ENCODE results near the gene ANKRD66. TPM values are rescaled to one million over a fixed set of nuclear protein-coding genes. Genes with fewer than 3 reads are reported as not detected.

ANKRD66 gene
- total RNA-seq, 1 experiment from 2014 or later: not detected

GRCh38 chr6:46808806-46809205 is 62.1 kb downstream of the ANKRD66 start:
- Mint-ChIP-seq H3K27me3 (ENCODE audit: low read depth) (peaks cover 2% of the 10 kb centered on the region; the same call in 1 of the 2 replicates), H3K9me3 (no peaks in the 10 kb centered on the region; a peak in 2 of 5 replicates), H3K4me1 (no peaks in the 10 kb centered on the region; a peak in 1 of 4 replicates), H3K36me3 (ENCODE audit: insufficient read depth in 1 of 3, low read depth in 3 of 3) (no peaks in the 10 kb centered on the region), H3K27ac (no peak overlapping the region), H3K4me3 (no peak overlapping the region)
- H2BK120ac ChIP-seq (ENCODE audit: low read depth, low read length, poor library complexity, severe bottlenecking): no peak overlapping the region
- H3K27me3 ChIP-seq (ENCODE audit: insufficient read depth, low read length): no peaks in the 10 kb centered on the region
- H2BK20ac ChIP-seq (ENCODE audit: low read depth, low read length, poor library complexity, severe bottlenecking): no peak overlapping the region
- no peak overlapping the region for H3K18ac ChIP-seq (ENCODE audit: insufficient read length, low read depth, low read length)
- no peak overlapping the region for H2BK12ac ChIP-seq (ENCODE audit: insufficient read length, low read depth, low read length)
- H3K79me1 ChIP-seq (ENCODE audit: insufficient read depth, low read depth, low read length, poor library complexity, severe bottlenecking): no peaks in the 10 kb centered on the region
- no peak for DNase-seq
- H4K20me1 ChIP-seq (ENCODE audit: control insufficient read depth, insufficient read depth, insufficient read length): no peaks in the 10 kb centered on the region
- no peak overlapping the region for H3K14ac ChIP-seq (ENCODE audit: insufficient read depth, low read length)
- H3K23ac ChIP-seq (ENCODE audit: insufficient read length, low read depth, low read length): no peak overlapping the region
- H3T11ph ChIP-seq (ENCODE audit: low read length): no peak overlapping the region
- H3K9me3 ChIP-seq (ENCODE audit: control insufficient read depth, low read depth, low read length): no peaks in the 10 kb centered on the region
- no peak overlapping the region for H2AK5ac ChIP-seq (ENCODE audit: insufficient read length, low read length)
- no CpG with 5 or more reads among the region's 1 CpG for WGBS (ENCODE audit: extremely low coverage, insufficient read length, low lambda C conversion rate)
- H4K5ac ChIP-seq (ENCODE audit: insufficient read length, low read depth, low read length): no peak overlapping the region
- no peaks in the 10 kb centered on the region for H3K23me2 ChIP-seq (ENCODE audit: insufficient read length, low read depth, low read length, poor library complexity, severe bottlenecking)
- no peak overlapping the region for H3K4ac ChIP-seq (ENCODE audit: low read depth, low read length)
- H4K8ac ChIP-seq (replicated peaks; ENCODE audit: insufficient read length, low read depth, low read length): no peak overlapping the region
- no peak overlapping the region for H4K91ac ChIP-seq (ENCODE audit: insufficient read length, low read depth, low read length)
- H3K4me1 ChIP-seq (ENCODE audit: insufficient read depth, low read length): no peaks in the 10 kb centered on the region
- H3K4me2 ChIP-seq (ENCODE audit: insufficient read depth, insufficient read length, low read length): no peak overlapping the region
- no peak for TF ChIP-seq CTCF (conservative IDR thresholded peaks at IDR 0.05)
- no peak overlapping the region for H3K9ac ChIP-seq (ENCODE audit: extremely low read depth, insufficient read length, low read length)
- H3K27ac ChIP-seq (ENCODE audit: insufficient read length, low read depth, low read length): no peak overlapping the region
- no peak overlapping the region for H2BK15ac ChIP-seq (ENCODE audit: low read depth, low read length)
- no peak overlapping the region for H2AFZ ChIP-seq (ENCODE audit: low read length)
- H3K56ac ChIP-seq (ENCODE audit: insufficient read length, low read depth, low read length): no peak overlapping the region
- H2BK5ac ChIP-seq (ENCODE audit: insufficient read length, low read length): no peak overlapping the region
- no peaks in the 10 kb centered on the region for H3K79me2 ChIP-seq (ENCODE audit: insufficient read depth, low read length)

Other genes with a start within 250 kb of the ANKRD66 start
- gene CYP39A1, start 94.1 kb upstream of the ANKRD66 start, total RNA-seq (2021): 0.50 and 0.59 TPM in 2 replicates
- 3.8 and 5.1 TPM in 2 replicates for gene SLC25A27, start 94.0 kb upstream of the ANKRD66 start, total RNA-seq (2021)
- gene TDRD6, start 59.0 kb upstream of the ANKRD66 start, total RNA-seq (2021): 0.02 and 0.15 TPM in 2 replicates
- gene PLA2G7, start 11.6 kb upstream of the ANKRD66 start, total RNA-seq (2021): 1.7 and 1.8 TPM in 2 replicates
- not detected in 2 replicates for gene MEP1A, start 46.5 kb downstream of the ANKRD66 start, total RNA-seq (2021)
- gene ADGRF5, start 175.0 kb downstream of the ANKRD66 start, total RNA-seq (2021): not detected in 2 replicates